Measurements from ENCODE around the gene IDI2.

GRCh38 chr10:1050145-1050544 lies 24.5 kb upstream of the IDI2 start:
- TF ChIP-seq, protein P1, sequence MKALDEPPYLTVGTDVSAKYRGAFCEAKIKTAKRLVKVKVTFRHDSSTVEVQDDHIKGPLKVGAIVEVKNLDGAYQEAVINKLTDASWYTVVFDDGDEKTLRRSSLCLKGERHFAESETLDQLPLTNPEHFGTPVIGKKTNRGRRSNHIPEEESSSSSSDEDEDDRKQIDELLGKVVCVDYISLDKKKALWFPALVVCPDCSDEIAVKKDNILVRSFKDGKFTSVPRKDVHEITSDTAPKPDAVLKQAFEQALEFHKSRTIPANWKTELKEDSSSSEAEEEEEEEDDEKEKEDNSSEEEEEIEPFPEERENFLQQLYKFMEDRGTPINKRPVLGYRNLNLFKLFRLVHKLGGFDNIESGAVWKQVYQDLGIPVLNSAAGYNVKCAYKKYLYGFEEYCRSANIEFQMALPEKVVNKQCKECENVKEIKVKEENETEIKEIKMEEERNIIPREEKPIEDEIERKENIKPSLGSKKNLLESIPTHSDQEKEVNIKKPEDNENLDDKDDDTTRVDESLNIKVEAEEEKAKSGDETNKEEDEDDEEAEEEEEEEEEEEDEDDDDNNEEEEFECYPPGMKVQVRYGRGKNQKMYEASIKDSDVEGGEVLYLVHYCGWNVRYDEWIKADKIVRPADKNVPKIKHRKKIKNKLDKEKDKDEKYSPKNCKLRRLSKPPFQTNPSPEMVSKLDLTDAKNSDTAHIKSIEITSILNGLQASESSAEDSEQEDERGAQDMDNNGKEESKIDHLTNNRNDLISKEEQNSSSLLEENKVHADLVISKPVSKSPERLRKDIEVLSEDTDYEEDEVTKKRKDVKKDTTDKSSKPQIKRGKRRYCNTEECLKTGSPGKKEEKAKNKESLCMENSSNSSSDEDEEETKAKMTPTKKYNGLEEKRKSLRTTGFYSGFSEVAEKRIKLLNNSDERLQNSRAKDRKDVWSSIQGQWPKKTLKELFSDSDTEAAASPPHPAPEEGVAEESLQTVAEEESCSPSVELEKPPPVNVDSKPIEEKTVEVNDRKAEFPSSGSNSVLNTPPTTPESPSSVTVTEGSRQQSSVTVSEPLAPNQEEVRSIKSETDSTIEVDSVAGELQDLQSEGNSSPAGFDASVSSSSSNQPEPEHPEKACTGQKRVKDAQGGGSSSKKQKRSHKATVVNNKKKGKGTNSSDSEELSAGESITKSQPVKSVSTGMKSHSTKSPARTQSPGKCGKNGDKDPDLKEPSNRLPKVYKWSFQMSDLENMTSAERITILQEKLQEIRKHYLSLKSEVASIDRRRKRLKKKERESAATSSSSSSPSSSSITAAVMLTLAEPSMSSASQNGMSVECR (CRISPR knock-in tag; IDR thresholded peaks at IDR 0.05; ENCODE audit: borderline replicate concordance): no peak
- TF ChIP-seq CTCF (IDR thresholded peaks at IDR 0.05): no peak
- no peak for TF ChIP-seq NR2C2 (CRISPR knock-in tag; IDR thresholded peaks at IDR 0.05)
- no peak for TF ChIP-seq ZNF138 (CRISPR knock-in tag; conservative IDR thresholded peaks at IDR 0.05)
- TF ChIP-seq TP53 (CRISPR knock-in tag; IDR thresholded peaks at IDR 0.05): no peak
- TF ChIP-seq, protein P2, sequence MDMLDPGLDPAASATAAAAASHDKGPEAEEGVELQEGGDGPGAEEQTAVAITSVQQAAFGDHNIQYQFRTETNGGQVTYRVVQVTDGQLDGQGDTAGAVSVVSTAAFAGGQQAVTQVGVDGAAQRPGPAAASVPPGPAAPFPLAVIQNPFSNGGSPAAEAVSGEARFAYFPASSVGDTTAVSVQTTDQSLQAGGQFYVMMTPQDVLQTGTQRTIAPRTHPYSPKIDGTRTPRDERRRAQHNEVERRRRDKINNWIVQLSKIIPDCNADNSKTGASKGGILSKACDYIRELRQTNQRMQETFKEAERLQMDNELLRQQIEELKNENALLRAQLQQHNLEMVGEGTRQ (CRISPR knock-in tag; IDR thresholded peaks at IDR 0.05): no peak
- TF ChIP-seq ZNF232 (CRISPR knock-in tag; IDR thresholded peaks at IDR 0.05): no peak
- TF ChIP-seq KAT7 (CRISPR knock-in tag; IDR thresholded peaks at IDR 0.05; ENCODE audit: borderline replicate concordance): no peak
- TF ChIP-seq, protein P3, sequence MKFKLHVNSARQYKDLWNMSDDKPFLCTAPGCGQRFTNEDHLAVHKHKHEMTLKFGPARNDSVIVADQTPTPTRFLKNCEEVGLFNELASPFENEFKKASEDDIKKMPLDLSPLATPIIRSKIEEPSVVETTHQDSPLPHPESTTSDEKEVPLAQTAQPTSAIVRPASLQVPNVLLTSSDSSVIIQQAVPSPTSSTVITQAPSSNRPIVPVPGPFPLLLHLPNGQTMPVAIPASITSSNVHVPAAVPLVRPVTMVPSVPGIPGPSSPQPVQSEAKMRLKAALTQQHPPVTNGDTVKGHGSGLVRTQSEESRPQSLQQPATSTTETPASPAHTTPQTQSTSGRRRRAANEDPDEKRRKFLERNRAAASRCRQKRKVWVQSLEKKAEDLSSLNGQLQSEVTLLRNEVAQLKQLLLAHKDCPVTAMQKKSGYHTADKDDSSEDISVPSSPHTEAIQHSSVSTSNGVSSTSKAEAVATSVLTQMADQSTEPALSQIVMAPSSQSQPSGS (CRISPR knock-in tag; IDR thresholded peaks at IDR 0.05; ENCODE audit: borderline replicate concordance, low read depth): no peak
- TF ChIP-seq CBFB (CRISPR knock-in tag; IDR thresholded peaks at IDR 0.05; ENCODE audit: low read depth): no peak
- no peak for TF ChIP-seq NR3C1 (CRISPR knock-in tag; conservative IDR thresholded peaks at IDR 0.05; ENCODE audit: low read depth)
- no peak for TF ChIP-seq CREB1 (CRISPR knock-in tag; IDR thresholded peaks at IDR 0.05)
- TF ChIP-seq JUN (CRISPR knock-in tag; IDR thresholded peaks at IDR 0.05): no peak
- TF ChIP-seq ZNF121 (CRISPR knock-in tag; IDR thresholded peaks at IDR 0.05): no peak
